Measurements from ENCODE around the gene KIF6.

The KIF6 gene

DNA sequence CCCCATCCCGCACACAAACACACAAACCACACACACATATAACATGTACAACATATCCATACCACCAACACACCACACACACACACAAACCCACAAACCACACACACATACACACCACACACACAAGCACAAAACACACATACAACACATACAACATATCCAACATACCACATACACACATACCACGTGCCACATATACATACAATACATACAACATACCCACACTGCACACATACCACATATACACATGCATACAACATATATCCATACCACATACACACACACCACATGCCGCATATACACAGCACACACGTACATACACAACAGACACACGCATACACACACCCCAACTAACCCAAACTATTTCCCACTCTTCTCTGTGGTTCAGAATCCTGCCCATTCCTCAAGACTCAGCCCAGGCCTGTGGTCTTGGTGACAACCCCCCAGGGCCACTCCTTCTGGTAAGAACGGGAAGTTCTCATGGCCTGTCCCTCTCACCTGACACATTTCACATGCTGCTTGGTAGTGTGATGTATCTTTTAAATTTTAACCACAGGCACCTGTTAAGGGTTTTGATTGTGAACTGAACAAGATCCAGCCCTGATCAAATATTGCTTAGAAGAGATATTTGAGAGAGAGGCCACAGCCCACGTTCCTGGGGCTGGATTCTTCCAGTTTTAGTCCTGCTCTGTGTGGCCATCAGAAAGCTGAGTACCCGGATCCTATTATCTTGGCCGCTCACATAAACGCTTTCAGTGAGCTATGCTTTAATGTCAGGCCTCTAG lies 346.8 kb downstream of the KIF6 start:
- DNase-seq (ENCODE audit: low spot score): no peak

DNA sequence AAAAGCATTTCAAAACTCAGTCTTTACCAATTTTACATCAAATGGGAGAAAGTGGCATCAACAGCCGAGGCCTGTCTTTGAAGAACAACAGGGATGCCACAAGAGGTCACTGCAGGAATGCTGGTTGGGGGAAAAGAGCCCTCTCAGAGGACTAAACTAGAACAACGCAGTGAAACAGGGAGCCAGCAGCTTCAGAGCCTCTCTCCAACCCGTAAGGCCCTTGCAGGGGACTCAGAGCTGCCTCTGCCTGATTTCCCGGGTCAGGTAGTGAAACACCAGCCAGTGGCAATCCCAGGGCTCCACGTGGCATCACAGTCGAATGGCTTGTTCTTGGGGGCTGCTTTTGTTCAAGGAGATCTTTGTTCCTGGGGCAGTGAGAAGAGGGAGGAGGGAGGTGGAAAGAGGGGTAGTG lies 347.7 kb downstream of the KIF6 start:
- DNase-seq (ENCODE audit: low spot score): peak; percentile 83

DNA sequence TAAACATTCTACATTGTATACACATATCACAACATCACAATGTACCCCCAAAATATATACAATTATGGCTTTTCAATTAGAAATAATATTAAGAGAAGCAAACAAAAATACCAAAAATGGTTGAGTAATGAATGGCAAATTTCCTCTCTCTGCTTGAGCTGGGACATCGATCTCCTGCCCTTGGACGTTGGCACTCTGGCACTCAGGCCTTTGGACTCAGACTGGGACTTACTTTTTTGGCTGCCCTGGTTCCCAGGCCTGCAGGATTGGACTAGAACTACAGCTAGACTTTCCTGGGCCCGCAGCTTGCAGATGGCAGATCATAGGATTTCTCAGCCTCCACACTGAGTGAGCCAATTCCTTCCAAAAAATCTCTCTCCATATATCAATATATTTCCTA lies 349.8 kb downstream of the KIF6 start:
- no peak for DNase-seq (ENCODE audit: low spot score)

GRCh38 chr6:39370390-39370789 lies 354.8 kb downstream of the KIF6 start:
- no peak for DNase-seq (ENCODE audit: low spot score)

GRCh38 chr6:39369987-39370386 lies 355.2 kb downstream of the KIF6 start:
- no peak for DNase-seq (ENCODE audit: low spot score)

DNA sequence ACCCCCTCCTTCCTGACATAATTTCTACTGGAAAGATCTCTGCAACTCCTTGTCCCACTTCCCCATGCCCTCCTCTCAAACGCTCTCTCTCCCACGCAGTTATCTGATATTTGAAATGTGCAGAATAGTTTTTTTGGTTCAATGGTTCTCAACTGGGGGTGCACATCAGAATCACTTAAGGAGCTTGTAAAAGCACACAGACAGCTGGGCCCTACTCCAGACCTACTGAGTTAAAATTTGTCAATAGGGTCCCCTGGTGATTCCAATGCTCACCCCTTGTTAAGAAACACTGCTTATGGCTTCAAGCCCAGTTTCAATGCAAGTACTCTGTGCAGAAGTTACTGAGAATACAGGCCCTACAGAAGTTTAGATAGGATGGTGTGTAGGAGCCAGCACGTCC lies 357.5 kb downstream of the KIF6 start:
- DNase-seq (ENCODE audit: low spot score): no peak

DNA sequence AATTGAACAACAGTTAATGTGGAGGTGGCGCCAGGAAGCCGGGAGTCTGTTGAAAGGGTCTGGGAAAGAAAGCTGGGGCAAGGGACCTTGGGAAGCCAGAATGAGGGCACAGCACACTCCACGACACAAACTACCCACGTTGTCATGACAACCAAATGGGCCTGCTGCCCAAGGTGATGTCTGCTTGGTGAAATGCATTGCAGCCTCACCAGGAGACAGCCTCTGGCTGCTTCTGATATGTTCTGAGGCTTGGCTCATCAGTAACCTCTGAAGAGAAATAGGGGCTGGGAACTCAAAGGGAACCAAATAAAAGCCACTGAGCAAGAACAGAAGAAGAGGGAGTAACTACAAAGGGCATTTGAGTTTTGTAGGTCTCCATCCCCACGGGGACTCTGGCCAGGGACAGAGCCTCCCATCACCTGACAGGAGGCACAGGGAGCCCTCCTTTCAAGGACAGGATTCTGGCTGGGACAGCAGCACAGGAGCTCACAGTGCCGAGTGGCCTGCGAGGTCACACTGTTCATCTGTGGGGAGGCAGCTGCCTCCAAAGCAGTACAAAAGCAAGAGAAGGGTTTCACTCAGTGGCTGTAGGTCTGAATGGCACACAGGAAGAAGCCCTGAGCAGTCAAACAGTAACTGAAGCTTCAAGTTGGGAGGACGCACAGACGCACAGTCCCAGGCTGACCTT lies 358.1 kb downstream of the KIF6 start:
- DNase-seq (ENCODE audit: low spot score): peak; percentile 62

DNA sequence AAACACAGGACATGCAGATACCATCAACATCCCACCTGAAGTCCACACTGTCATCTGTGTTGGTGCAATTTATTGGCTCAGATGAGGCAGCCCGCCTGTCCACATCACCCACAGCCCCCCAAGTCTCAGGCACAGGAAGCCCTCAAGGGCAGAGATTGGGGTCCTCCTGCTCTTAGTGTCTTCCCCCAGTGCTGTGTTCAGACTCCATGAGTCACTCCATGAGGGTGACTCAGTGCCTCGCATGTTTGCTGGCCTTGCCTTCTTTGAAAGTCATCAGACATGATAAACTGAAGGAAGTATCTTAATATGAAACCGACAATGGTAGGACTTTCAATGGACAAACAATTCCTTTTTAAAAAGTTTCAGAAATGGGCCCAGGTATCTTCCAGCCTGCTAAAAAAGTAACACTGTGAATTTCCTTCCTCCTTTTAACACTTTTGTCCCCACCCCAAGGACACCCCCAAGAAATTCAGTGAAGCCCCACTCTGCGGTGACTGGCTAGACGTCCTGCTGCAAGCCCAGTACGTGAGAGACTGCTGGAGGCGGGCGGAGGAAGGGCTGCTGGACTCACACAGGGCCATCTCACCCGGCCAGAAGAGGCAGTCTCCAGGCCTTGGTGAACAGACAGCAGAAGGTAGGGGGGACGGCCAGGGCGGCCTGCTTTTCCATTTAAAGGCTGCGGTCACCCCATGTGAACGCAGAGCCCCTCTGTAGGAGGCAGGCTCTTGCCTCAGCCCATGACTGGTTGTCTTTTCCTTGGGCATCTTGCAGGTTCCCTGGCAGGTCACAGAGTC lies 359.7 kb downstream of the KIF6 start:
- DNase-seq (ENCODE audit: low spot score): no peak

GRCh38 chr6:39363280-39363679 lies 361.9 kb downstream of the KIF6 start:
- DNase-seq (ENCODE audit: low spot score): no peak

- DNase-seq (ENCODE audit: low spot score): peak; percentile 28
These were observed 362.7 kb downstream of the KIF6 start for GRCh38 chr6:39362487-39362865.

- peak; percentile 53 for DNase-seq (ENCODE audit: low spot score)
These were observed 363.3 kb downstream of the KIF6 start for GRCh38 chr6:39361657-39362486.

GRCh38 chr6:39360378-39360777 lies 364.8 kb downstream of the KIF6 start:
- no peak for DNase-seq (ENCODE audit: low spot score)

DNA sequence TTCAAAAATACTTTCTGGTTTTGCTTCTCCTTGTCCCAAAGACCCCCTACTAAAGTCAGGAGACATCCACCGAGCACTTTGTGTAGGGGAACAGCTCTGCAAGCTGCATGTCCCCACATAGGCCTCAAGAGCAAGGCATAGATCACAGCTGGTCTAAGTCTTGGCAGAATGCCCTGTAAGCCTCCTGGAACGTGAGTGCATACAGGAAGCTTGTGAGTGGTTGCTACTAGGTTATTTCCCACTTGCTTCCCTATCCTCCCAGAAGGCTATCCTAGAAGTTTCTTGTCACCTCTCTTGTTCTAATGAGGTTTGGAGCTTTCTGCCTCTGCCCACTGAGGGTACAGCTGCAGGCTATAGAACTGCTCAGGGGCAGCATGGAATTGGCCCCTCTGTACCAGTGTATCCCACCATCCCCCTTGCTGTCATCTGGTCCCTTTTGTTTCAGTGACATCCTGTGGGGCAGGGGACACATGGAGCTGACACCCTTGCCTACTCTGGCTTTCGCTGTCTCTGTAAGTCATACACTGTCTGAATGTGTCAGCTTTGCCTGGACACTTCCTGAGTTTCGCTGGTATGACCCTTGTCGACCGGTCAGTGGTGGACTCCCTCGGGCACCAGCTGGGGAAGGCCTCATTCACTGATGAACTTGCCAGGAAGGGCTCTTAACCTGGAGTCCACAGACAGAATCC lies 367.1 kb downstream of the KIF6 start:
- DNase-seq (ENCODE audit: low spot score): no peak

DNA sequence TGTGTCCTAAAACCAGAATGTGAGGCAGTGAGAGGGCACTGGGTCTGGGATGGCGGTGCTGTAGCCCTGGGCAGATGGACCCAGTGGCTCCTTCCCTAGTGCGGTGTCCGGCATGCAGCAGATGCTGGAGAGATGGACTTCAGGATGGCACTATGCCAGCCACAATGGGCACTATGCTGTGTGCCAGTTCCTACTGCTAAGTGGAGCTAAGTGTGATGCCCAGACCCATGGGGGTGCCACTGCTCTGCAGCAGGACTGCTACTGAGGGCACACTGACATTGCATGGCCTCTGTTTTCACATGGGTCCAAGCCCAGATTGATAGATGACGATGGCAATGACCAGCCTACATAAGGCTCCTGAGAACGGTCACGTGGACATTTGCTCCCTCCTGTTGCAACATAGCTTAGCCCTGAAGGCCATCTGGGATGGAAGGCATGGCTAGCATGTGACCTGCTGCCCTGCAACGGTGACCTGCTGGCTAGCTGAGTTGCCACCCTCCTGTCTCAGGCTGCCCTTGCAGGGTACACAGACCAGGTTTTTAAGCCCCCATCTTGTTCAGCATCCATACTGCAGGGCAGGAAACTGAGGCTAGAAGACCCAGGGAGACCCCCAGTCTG lies 371.4 kb downstream of the KIF6 start:
- DNase-seq (ENCODE audit: low spot score): no peak

GRCh38 chr6:39350723-39351505 lies 374.3 kb downstream of the KIF6 start:
- no peak for DNase-seq (ENCODE audit: low spot score)

DNA sequence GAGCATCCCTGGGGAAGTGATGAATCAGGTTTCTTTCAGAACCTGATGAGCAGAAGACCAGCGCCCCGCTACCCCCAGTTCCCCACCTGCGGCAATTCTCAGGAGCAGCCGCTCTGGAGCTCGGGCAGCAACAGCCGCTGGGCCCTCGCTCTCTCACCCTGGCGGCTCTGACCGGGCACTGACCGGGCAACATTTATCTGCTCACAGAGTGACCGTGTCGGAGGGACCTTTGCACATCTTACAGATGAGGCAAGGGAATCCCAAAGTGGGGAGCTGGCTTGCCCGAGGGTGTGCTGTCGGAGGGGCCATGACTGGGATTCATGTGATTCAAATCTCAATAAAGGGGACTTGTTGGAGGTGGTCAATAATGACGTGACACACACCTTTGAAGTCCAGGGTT lies 376.5 kb downstream of the KIF6 start:
- no peak for DNase-seq (ENCODE audit: low spot score)

DNA sequence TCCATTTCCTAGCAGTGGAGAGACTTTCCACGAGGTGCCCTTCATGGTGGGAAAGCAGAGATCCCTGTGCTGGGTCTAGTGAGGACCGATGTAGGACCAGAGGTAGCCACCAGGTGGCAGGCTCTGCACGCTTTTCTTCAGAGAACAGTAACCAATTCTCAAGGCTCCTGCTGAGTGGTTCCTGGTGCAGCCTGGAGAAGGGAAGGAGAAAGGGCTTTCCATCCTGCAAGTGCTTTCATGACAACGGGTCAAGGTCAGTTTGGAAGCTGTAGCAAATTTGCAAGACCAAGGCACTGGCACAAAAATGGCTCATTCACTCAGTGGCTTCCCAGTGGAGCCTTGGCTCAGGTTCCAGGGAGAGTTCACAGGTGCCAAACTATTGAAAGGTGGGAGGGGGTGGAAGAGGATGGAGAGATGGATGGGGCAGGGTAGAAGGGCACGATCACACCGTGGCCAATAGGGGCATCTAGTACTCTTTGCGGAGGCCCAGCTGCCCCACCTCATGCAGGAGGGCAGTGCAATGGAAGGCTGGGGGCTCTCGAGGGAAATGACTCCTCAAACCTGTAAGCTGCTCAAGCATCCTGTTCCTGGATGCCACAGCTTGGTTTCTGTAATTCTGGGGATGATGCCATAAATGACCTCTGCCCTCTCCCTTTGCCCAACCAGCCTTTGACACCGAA lies 377.2 kb downstream of the KIF6 start:
- DNase-seq (ENCODE audit: low spot score): peak; percentile 35

GRCh38 chr6:39347206-39347605 lies 378.0 kb downstream of the KIF6 start:
- no peak for DNase-seq (ENCODE audit: low spot score)

- no peak for DNase-seq (ENCODE audit: low spot score)
These were observed 380.4 kb downstream of the KIF6 start for GRCh38 chr6:39344821-39345280.

All from putamen (tissue), 1 donor.